Inflammatory macrophage treated with lipopolysaccharide for 4 hours (primary cell): ENCODE data around the gene KIZ.

ENCODE experiments used
- DNase-seq: peaks from one replicate; pipeline ENCODE4 v3.0.0-alpha.2; 2020

Gene KIZ

GRCh38 chr20:21269772-21270171, 143.9 kb downstream of the KIZ start:
- DNase-seq, result no peak

- no peak for DNase-seq
Observed at GRCh38 chr20:21270806-21271205, 144.9 kb downstream of the KIZ start.

- no peak for DNase-seq
Observed at GRCh38 chr20:21272279-21272678, 146.4 kb downstream of the KIZ start.

GRCh38 chr20:21272679-21273078, 146.8 kb downstream of the KIZ start:
- no peak for DNase-seq

GRCh38 chr20:21273755-21274386, 148.0 kb downstream of the KIZ start:
- DNase-seq, result no peak

GRCh38 chr20:21278829-21279228, 152.9 kb downstream of the KIZ start:
- no peak for DNase-seq

- DNase-seq, result no peak
Observed at GRCh38 chr20:21279706-21280521, 154.0 kb downstream of the KIZ start.

GRCh38 chr20:21280522-21281016, 154.7 kb downstream of the KIZ start:
- DNase-seq, result peak; percentile 17

GRCh38 chr20:21286775-21287174, 160.9 kb downstream of the KIZ start:
- DNase-seq, result no peak

- DNase-seq, result no peak
Observed at GRCh38 chr20:21288587-21289370, 162.9 kb downstream of the KIZ start.

GRCh38 chr20:21289651-21290050, 163.8 kb downstream of the KIZ start:
- no peak for DNase-seq

- DNase-seq, result no peak
Observed at GRCh38 chr20:21291026-21291425, 165.1 kb downstream of the KIZ start.

GRCh38 chr20:21294755-21295154, 168.9 kb downstream of the KIZ start:
- no peak for DNase-seq
